C4-2B (cell line): ENCODE results near the gene PIAS4.

Source experiments
- ZFX ChIP-seq: fragments of 450-650 bp; IDR thresholded peaks from 2 replicates; pipeline ENCODE4 v1.6.1; 2017
- TF ChIP-seq, protein P1 (sequence below): fragments of 450-650 bp; conservative IDR thresholded peaks from 2 replicates; pipeline ENCODE4 v1.5.1; 2017; ENCODE audit warnings: mild to moderate bottlenecking

DNA sequence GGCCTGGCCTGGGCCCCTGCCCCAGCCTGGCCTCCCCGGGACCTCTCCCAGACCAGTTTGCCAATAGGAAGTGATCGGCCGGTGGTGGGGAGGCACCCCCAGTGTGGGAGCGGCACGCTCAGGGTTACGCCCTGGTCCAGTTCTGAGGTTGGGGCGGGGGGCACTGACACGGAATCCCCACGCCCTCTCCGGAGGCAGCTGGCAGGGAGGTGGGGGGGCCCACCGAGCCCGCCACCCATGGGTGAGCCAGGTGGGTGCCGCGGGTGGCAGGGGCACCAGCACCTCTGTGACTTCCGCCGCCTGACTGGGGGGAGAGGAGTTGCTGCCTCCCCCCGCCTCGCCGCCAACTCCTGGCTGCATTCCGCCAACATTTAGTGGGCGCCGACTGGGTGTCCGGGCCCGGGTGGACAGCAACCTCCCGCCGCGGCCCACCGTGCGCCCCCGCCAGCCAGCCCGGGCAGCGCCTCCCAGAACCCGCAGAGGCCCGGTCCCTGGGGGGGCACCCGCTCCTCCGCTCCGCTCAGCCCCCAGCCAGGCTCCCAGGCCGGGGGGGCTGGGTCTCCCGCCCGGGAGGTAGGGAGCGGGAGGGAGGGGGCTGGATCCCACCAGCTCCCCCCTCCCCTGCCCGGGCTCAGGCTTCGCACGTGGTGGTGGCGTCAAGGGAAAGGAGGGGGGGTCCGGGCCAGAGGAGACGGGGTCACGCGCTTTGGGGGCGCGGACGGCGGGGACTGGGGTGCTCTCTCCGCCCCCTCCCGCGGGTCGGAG lies 57.1 kb downstream of the PIAS4 start:
- TF ChIP-seq, protein P1, sequence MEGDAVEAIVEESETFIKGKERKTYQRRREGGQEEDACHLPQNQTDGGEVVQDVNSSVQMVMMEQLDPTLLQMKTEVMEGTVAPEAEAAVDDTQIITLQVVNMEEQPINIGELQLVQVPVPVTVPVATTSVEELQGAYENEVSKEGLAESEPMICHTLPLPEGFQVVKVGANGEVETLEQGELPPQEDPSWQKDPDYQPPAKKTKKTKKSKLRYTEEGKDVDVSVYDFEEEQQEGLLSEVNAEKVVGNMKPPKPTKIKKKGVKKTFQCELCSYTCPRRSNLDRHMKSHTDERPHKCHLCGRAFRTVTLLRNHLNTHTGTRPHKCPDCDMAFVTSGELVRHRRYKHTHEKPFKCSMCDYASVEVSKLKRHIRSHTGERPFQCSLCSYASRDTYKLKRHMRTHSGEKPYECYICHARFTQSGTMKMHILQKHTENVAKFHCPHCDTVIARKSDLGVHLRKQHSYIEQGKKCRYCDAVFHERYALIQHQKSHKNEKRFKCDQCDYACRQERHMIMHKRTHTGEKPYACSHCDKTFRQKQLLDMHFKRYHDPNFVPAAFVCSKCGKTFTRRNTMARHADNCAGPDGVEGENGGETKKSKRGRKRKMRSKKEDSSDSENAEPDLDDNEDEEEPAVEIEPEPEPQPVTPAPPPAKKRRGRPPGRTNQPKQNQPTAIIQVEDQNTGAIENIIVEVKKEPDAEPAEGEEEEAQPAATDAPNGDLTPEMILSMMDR: no peak
- TF ChIP-seq ZFX: no peak; the same call in 1 of the 2 replicates
